Muscle of leg (tissue), 11 donors: ENCODE measurements around the gene CHST12. TPM values are rescaled to one million over a fixed set of nuclear protein-coding genes. Genes with fewer than 3 reads are reported as not detected.
A peak's percentile ranks its signal among the peaks of the same experiment; 100 is the strongest.

Experiments used
- DNase-seq: peaks from one replicate; pipeline ENCODE4 v3.0.0; 2013
- H3K27ac ChIP-seq: one replicate; pipeline ENCODE4 v1.5.1; 2013; ENCODE audit warnings: mild to moderate bottlenecking, low read length, control low read depth
- H3K27me3 ChIP-seq: one replicate; pipeline ENCODE4 v1.6.1; 2013; ENCODE audit warnings: low read length; ENCODE audit not compliant: control insufficient read depth, insufficient read depth
- H3K36me3 ChIP-seq: one replicate; pipeline ENCODE4 v1.6.1; 2013; ENCODE audit warnings: low read length; ENCODE audit not compliant: control insufficient read depth, insufficient read depth
- H3K4me1 ChIP-seq: one replicate; pipeline ENCODE4 v1.6.1; 2013; ENCODE audit warnings: low read length; ENCODE audit not compliant: control insufficient read depth, insufficient read depth
- H3K4me3 ChIP-seq: one replicate; pipeline ENCODE4 v1.5.1; 2013; ENCODE audit warnings: low read length, control low read depth
- H3K9me3 ChIP-seq: replicated peaks from 2 replicates; pipeline ENCODE4 v1.6.1; 2013; ENCODE audit warnings: low read depth, low read length; ENCODE audit not compliant: control insufficient read depth
- WGBS: methylation state at CpG from one replicate; pipeline ENCODE4 v1.1.5; 2013; ENCODE audit warnings: missing lambda C conversion rate; ENCODE audit not compliant: insufficient coverage; 5-methylcytosine and 5-hydroxymethylcytosine counted together
- polyA plus RNA-seq, 8 donors: library from polyadenylated mRNA; unstranded; fragments of 120-200 nt; gene quantifications; one replicate each; pipeline versions ENCODE4 v1.2.1 to v1.2.3, GENCODE V29; 2013; ENCODE audit warnings: inconsistent platforms in 1 of 8, low replicate concordance in 1 of 8; ENCODE audit not compliant: insufficient read length in 8 of 8, insufficient read depth in 1 of 8
- total RNA-seq: library from RNA; stranded (reverse); fragments of 120-200 nt; gene quantifications from one replicate; pipeline ENCODE4 v1.2.4, GENCODE V29; 2013

The CHST12 gene
- total and polyA plus RNA-seq, 9 donors: 5.7 to 13.8 (median 11.9) TPM

GRCh38 chr7:2443491-2443890, 40.1 kb downstream of the CHST12 start:
- no peak overlapping the region for H3K4me3 ChIP-seq
- peaks cover under 1% of the 10 kb centered on the region for H3K36me3 ChIP-seq
- no peak for DNase-seq
- H3K27ac ChIP-seq: no peak overlapping the region
- 82% methylated on average over 7 of the region's 9 CpGs for WGBS
- no peaks in the 10 kb centered on the region for H3K9me3 ChIP-seq
- no peaks in the 10 kb centered on the region for H3K27me3 ChIP-seq
- peaks cover 11% of the 10 kb centered on the region for H3K4me1 ChIP-seq

- Histone ChIP-seq H3K27ac (no peak overlapping the region), H3K4me3 (no peak overlapping the region), H3K9me3 (no peaks in the 10 kb centered on the region), H3K36me3 (no peaks in the 10 kb centered on the region), H3K27me3 (no peaks in the 10 kb centered on the region), H3K4me1 (peaks cover 11% of the 10 kb centered on the region)
- 33% methylated on average over 1 of the region's 3 CpGs for WGBS
- DNase-seq: peak; percentile 58
These were observed 41.1 kb downstream of the CHST12 start for GRCh38 chr7:2444476-2444875.

GRCh38 chr7:2445047-2445446, 41.6 kb downstream of the CHST12 start:
- no peak overlapping the region for H3K27ac ChIP-seq
- DNase-seq: no peak
- 82% methylated on average over 6 of the region's 10 CpGs for WGBS
- no peaks in the 10 kb centered on the region for H3K36me3 ChIP-seq
- H3K9me3 ChIP-seq: no peaks in the 10 kb centered on the region
- H3K4me3 ChIP-seq: no peak overlapping the region
- H3K27me3 ChIP-seq: no peaks in the 10 kb centered on the region
- peaks cover 11% of the 10 kb centered on the region for H3K4me1 ChIP-seq

- Histone ChIP-seq H3K4me1 (peaks cover 2% of the 10 kb centered on the region), H3K4me3 (no peak overlapping the region), H3K36me3 (no peaks in the 10 kb centered on the region), H3K27me3 (peaks cover 4% of the 10 kb centered on the region), H3K9me3 (no peaks in the 10 kb centered on the region), H3K27ac (no peak overlapping the region)
- DNase-seq: no peak
- WGBS: 71% methylated on average over 20 of the region's 21 CpGs
These were observed 42.6 kb downstream of the CHST12 start for GRCh38 chr7:2445898-2446555.

- no peaks in the 10 kb centered on the region for H3K9me3 ChIP-seq
- no peak overlapping the region for H3K27ac ChIP-seq
- no peaks in the 10 kb centered on the region for H3K36me3 ChIP-seq
- no peak for DNase-seq
- peaks cover 4% of the 10 kb centered on the region for H3K27me3 ChIP-seq
- H3K4me1 ChIP-seq: peaks cover 6% of the 10 kb centered on the region
- WGBS: 77% methylated on average over 9 of the region's 10 CpGs
- H3K4me3 ChIP-seq: no peak overlapping the region
These were observed 43.3 kb downstream of the CHST12 start for GRCh38 chr7:2446676-2447075.

GRCh38 chr7:2450198-2451107, 47.0 kb downstream of the CHST12 start:
- H3K27me3 ChIP-seq: peaks cover 4% of the 10 kb centered on the region
- peaks cover 12% of the 10 kb centered on the region for H3K4me1 ChIP-seq
- 66% methylated on average over 20 of the region's 32 CpGs for WGBS
- no peak overlapping the region for H3K27ac ChIP-seq
- H3K4me3 ChIP-seq: no peak overlapping the region
- no peak for DNase-seq
- no peaks in the 10 kb centered on the region for H3K36me3 ChIP-seq
- no peaks in the 10 kb centered on the region for H3K9me3 ChIP-seq

- DNase-seq: peak; percentile 82
- Histone ChIP-seq H3K4me1 (peaks cover 12% of the 10 kb centered on the region), H3K9me3 (no peaks in the 10 kb centered on the region), H3K36me3 (no peaks in the 10 kb centered on the region), H3K4me3 (peak overlapping the region; percentile 40), H3K27me3 (peaks cover 4% of the 10 kb centered on the region), H3K27ac (no peak overlapping the region)
- 17% methylated on average over 33 of the region's 34 CpGs for whole genome bisulfite sequencing
These were observed 48.0 kb downstream of the CHST12 start for GRCh38 chr7:2451171-2452073.

- H3K9me3 ChIP-seq: no peaks in the 10 kb centered on the region
- peaks cover 12% of the 10 kb centered on the region for H3K4me1 ChIP-seq
- 31% methylated on average over 8 of the region's 16 CpGs for WGBS
- H3K4me3 ChIP-seq: peak overlapping the region; percentile 40
- peaks cover 4% of the 10 kb centered on the region for H3K27me3 ChIP-seq
- DNase-seq: peak; percentile 34
- no peaks in the 10 kb centered on the region for H3K36me3 ChIP-seq
- H3K27ac ChIP-seq: no peak overlapping the region
These were observed 48.7 kb downstream of the CHST12 start for GRCh38 chr7:2452074-2452507.

DNA sequence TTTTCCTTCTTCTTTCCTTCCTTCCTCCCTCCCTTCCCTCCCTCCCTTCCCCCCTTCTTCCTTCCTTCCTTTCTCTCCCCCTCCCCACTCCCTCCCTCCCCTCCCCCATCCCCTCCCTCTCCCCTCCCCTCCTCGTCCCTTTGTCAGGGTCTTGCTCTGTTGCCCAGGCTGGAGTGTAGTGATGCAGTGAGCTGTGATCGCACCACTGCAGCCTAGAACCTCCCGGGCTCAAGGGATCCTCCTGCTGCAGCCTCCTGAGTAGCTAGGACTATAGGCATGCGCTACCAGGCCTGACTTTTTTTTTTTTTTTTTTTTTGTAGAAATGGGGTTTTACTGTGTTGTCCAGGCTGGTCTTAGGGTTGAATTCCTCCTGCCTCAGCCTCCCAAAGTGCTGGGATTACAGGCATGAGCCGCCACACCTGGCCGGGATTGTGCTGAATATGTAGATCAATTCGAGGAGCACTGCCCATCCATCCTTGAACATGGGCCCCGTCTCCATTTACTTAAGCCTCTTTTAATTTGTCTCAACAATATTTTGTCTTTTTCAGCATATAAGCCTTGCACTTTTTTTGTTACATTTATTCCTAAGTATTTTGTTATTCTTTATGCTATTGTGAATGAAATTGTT, 49.3 kb downstream of the CHST12 start:
- 100% methylated on average over 2 of the region's 8 CpGs for WGBS
- Histone ChIP-seq H3K9me3 (no peaks in the 10 kb centered on the region), H3K4me3 (no peak overlapping the region), H3K27ac (no peak overlapping the region), H3K36me3 (no peaks in the 10 kb centered on the region), H3K4me1 (peaks cover 12% of the 10 kb centered on the region), H3K27me3 (peaks cover 4% of the 10 kb centered on the region)
- DNase-seq: no peak
